GM15510 (cell line): ENCODE measurements around the gene RABL3.

Experiments
- POLR2A ChIP-seq: IDR thresholded peaks from 3 replicates; pipeline ENCODE4 v1.6.1; 2011; ENCODE audit warnings: borderline replicate concordance; ENCODE audit not compliant: insufficient read length; ENCODE audit errors: extremely low read depth

Gene RABL3

GRCh38 chr3:120756061-120756460 lies 13.7 kb upstream of the RABL3 start:
- no peak for TF ChIP-seq POLR2A

DNA sequence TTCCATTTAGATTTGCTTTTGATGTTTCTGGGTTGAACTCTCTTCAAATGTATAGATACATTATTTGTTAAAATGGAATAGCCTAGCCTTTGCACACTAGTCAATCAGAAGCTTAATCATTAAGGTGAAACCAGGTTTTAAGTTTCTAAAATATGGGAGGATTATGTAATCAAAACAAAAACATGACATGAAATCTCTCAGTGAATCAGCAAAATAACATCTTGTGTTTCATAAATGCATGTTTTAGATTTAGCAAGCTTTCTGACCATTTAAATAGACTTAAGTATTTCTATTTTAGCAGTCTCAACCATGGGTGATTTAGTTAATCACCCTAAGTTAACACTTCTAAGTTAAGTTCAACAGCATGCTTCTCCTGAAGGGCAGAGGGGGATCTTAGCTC lies 11.5 kb upstream of the RABL3 start:
- no peak for TF ChIP-seq POLR2A

DNA sequence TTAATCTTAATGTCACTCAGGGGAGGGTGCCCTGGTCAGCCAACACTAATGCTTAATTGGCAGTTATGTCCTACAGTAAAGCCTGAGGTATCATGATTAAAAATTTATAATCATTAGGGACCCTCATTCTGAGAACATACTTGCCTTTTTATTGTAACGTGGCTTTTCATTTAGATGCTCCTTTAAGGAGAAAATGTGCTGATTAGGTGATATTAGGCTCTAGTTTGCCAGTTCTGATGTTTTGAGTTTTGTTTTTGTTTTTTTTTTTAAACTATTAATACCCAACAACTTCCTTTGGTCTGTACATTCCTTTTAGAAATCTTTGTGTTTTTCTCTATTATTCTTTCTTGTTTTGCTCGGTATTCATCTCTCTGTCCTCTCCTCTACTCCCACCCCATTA lies 10.5 kb upstream of the RABL3 start:
- no peak for TF ChIP-seq POLR2A

DNA sequence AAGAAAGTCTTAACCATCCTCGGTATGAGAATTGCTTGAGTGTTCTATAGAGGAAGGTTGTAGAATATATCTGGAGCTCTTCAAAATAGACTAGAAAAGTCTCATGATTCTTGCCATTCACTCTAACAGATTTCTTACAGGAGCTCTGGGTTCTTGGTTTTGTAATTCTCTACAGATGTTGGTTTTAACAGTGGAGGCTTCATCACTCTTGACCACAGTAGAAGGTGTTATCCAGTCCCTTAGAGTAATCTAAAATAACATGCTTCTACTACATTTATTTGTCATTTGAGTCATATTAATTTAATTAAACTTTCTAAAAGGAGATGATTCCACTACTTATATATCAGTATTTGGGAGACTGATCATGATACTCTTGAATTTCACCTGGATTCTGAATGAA lies 9.9 kb upstream of the RABL3 start:
- no peak for TF ChIP-seq POLR2A

DNA sequence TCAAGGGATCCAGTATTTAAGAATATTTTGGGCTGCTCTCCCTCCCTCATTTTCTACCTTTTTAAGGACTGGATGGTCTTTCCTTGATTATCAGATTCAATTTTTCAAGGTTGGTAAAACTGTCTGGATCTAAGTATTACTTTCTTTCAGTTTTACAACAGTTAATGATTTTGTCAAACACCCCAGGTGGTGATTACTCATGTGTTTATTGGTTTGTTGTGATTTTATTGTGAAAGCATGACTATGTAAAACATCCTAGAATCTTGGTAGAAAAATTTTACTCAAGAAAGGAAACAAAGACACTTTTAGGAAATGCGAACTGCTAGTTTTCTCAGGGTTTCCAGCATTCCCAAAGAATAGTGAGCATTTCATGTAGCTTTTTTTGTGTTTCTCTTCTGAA lies 7.5 kb upstream of the RABL3 start:
- TF ChIP-seq POLR2A = no peak

DNA sequence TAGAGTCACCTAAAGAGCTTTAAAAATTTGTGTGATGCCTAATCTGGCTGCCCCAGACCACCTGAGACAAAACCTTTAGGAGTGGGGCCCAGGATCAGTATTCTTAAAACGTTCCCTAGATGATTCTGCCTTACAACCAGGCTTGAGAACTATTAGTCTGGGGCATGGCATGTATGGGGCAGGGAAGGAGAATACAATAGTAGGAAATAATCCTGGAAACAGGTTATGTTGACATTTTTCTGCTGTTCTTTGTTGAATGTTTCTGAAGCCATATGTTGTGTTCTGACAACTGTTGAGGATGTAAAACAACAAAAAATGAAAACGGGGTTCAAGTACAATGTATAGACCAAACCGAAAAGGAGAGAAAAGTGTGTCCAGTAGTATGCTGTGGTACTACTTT lies 3.1 kb upstream of the RABL3 start:
- no peak for TF ChIP-seq POLR2A

GRCh38 chr3:120743556-120744195 lies 1.4 kb upstream of the RABL3 start:
- no peak for TF ChIP-seq POLR2A

DNA sequence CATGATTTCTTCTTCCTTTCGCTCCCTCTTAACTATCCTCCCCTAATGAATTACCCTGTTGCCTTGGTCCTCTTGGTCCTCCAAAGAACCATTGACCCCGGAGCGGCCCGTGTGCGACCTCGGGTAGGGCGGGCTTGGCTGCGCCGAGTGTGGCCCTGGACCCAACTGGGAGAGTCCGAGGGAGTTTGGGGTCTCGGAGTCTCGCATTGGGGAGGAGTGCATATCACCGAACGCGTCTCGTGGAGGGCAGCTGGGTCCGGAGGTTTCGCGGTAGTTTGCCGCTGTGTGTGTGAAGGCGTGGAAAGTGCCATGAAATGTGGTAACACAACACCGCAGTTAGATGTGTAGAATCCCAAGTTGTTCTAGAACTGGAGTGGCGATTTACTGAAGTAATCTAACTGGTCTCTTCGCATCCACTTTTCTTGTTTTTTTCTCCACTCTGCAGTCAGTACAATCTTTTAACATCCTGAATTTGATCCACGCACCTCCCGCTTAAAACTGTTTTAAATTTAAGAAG lies 591 bp upstream of the RABL3 start:
- no peak for TF ChIP-seq POLR2A

- no peak for TF ChIP-seq POLR2A
These were observed 499 bp downstream of the RABL3 start for GRCh38 chr3:120741837-120742197.

- no peak for TF ChIP-seq POLR2A
These were observed 996 bp downstream of the RABL3 start for GRCh38 chr3:120741320-120741719.

DNA sequence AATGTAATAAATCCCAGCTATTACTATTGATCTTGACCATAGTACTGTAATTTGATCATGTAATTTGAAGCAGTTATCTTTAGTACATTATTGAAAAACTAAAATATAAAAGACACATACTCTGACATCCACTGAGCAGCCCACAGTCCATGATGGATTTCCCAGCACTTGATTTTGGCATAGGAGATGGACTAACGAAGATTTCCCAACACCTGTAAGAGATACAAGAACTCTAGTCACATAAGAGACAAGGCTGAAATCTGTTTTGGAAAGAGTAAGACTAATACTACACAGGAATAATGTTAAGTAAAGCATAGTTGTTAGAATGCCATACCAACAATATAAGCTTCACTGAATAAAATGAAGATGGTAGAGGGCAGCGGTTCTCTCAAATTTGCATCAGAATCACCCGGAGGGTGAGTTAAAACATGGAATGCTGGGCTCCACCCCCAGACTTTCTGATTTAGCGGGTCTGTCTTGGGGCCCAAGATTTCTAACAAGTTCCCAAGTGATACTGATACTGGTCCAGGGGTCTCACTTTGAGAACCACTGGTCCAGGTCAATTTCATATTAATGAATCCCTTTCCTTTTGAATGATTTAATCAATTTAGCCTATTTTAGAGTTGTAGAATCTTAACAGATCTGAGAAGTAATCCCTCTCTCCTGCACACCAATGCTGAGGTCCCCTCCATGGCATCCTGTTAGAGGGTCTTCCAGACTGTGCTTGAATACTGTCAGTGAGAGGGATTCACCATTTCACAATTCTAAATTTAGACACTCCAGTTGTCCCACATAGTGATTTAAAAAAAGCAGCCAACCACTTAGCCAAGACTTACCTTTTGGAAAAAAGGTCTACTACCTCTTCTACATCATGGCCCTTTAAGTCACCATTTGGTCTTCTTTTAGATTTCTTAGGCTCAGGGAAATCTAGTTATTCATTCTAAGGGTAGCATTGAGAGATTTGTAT lies 11.5 kb downstream of the RABL3 start:
- no peak for TF ChIP-seq POLR2A

- TF ChIP-seq POLR2A = no peak
These were observed 15.5 kb downstream of the RABL3 start for GRCh38 chr3:120726791-120727190.

- TF ChIP-seq POLR2A = no peak
These were observed 29.1 kb downstream of the RABL3 start for GRCh38 chr3:120713262-120713661.

DNA sequence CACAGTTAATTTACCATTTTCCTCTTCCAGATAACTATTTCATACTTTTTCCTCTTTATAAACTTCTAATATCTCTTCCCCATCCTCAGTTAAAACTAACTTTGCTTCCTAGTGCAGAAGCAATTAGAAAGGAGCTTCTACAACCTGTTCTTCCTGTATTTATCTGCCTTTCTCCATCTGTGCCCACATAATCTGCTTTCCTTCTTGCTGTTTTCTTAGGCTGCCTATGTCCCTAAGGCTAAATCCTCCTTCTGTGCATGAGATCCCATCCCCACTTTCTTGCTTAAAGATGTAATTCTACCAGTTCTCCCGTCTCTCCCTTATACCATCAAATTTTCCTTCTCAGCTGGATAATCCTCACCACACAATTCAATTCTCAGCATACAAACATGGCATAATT lies 31.9 kb downstream of the RABL3 start:
- no peak for TF ChIP-seq POLR2A

DNA sequence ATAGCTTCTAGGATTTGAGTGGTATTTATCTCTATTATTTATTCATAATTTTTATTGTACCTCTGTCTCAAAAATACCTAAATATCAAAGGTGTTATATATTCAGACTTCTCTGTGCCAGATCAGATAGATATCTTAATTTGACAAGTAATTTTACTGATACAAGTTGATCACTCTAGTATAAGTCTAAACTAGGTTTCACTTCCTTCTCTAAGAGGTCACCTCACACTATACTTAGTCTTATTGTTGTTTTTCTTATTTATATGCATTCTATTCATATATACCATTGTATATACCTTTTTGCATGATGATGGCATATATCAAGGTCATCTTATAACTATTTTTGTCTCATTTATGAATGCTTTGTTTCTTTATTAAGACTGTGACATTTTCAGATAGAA lies 33.9 kb downstream of the RABL3 start:
- no peak for TF ChIP-seq POLR2A

DNA sequence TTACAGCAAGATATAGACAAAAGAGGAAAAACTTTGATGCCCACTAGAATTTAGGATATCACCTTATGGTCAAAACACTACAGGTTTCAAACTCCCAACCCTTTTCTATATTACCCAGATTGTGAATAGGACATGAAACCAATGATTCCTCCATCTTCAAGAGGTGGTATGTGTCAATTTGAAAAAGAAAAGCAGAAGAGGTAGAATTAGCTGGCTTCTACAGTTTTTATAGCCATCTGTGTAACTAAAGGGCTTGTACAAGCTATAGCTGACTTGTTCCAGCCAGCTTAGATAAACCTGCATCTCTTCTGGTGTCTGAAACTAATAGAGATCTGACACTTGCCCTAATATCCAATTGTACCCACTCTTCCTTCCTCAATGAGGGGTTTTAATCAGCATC lies 35.4 kb downstream of the RABL3 start:
- TF ChIP-seq POLR2A = no peak
